HCT116 (cell line): ENCODE measurements around the gene CELF2. TPM values are rescaled to one million over a fixed set of nuclear protein-coding genes. Genes with fewer than 3 reads are reported as not detected.

Experiments used
- ATAC-seq: fragments of 200-7000 bp; cut with Tn5 transposase; 2 replicates; pipeline ENCODE4 v1.9.1; 2020; ENCODE audit warnings: mild to moderate bottlenecking, moderate library complexity
- BruUV-seq: library from RNA; stranded (reverse); fragments of 400-500 nt; replicated peaks from 2 replicates; lab custom pipeline; 2021; lab: Mats Ljungman, UMichigan
- CTCF ChIA-PET: fragments of 300-600 bp; sonication (Branson Sonifier 250); formaldehyde crosslinking; loops from one replicate; lab custom pipeline; 2021; ENCODE audit warnings: antibody characterized with exemption; lab: Charles Lee
- POLR2A ChIA-PET: fragments of 300-600, 350-600 bp; sonication (Branson Sonifier 250); formaldehyde crosslinking; loops from one replicate; lab custom pipeline; 2021; ENCODE audit warnings: antibody characterized with exemption; lab: Charles Lee
- RAD21 ChIA-PET, 2 experiments: fragments of 300-600 bp; sonication (Branson Sonifier 250); formaldehyde crosslinking; loops; one replicate each; lab custom pipeline; 2023; ENCODE audit warnings: low total read pairs in 2 of 2; ENCODE audit not compliant: uncharacterized antibody in 2 of 2, unreplicated experiment in 2 of 2, low non-redundant PET in 1 of 2; lab: Charles Lee
- DNase-seq: peaks from one replicate; pipeline ENCODE4 v3.0.0-alpha.2; 2010; ENCODE audit warnings: low read depth, low spot score
- H2AFZ ChIP-seq: fragments of 200-600 bp; shearing (Covaris generic), sonication (generic); 2 replicates; pipeline ENCODE4 v1.6.1; 2017; ENCODE audit warnings: low read depth, mixed run types, mixed read lengths, antibody characterized with exemption, low read length; ENCODE audit not compliant: poor library complexity, severe bottlenecking
- H3K27ac ChIP-seq: 2 replicates; pipeline ENCODE4 v1.5.1; 2012; ENCODE audit warnings: low read depth, low read length
- H3K27me3 ChIP-seq: fragments of 200-600 bp; sonication (generic); 2 replicates; pipeline ENCODE4 v1.6.1; 2016; ENCODE audit warnings: mixed run types, low read length, mixed read lengths; ENCODE audit not compliant: insufficient read depth
- H3K36me3 ChIP-seq, 2 experiments: fragments of 200-500 bp in 1 of 2; fragments of 200-600 bp in 1 of 2; sonication (Bioruptor generic) in 1 of 2; sonication (generic) in 1 of 2; 2 replicates each; pipeline versions ENCODE4 v1.5.1 to v1.6.1; 2014 to 2016; ENCODE audit warnings: low read length in 2 of 2, inconsistent platforms in 1 of 2, mixed read lengths in 1 of 2, mixed run types in 1 of 2; ENCODE audit not compliant: insufficient read depth in 2 of 2, control insufficient read depth in 1 of 2
- H3K4me1 ChIP-seq, 2 experiments: fragments of 200-600 bp in 1 of 2; sonication (generic) in 1 of 2; 2 replicates each; pipeline versions ENCODE4 v1.5.1 to v1.6.1; 2012 to 2017; ENCODE audit warnings: low read length in 2 of 2, inconsistent platforms in 1 of 2, mild to moderate bottlenecking in 1 of 2, mixed read lengths in 1 of 2, mixed run types in 1 of 2, moderate library complexity in 1 of 2; ENCODE audit not compliant: insufficient read depth in 2 of 2, control insufficient read depth in 1 of 2
- H3K4me2 ChIP-seq: fragments of 200-600 bp; sonication (generic); 2 replicates; pipeline ENCODE4 v1.6.1; 2017; ENCODE audit warnings: mixed run types, low read length, mixed read lengths
- H3K4me3 ChIP-seq, 2 experiments: fragments of 200-600 bp in 1 of 2; sonication (generic) in 1 of 2; replicated peaks in 1 of 2; 2 replicates each; pipeline ENCODE4 v1.5.1; 2011 to 2016; ENCODE audit warnings: low read length in 2 of 2, control low read depth in 1 of 2, low read depth in 1 of 2, mild to moderate bottlenecking in 1 of 2, mixed read lengths in 1 of 2, mixed run types in 1 of 2
- H3K79me2 ChIP-seq: fragments of 200-600 bp; sonication (generic); 2 replicates; pipeline ENCODE4 v1.6.1; 2017; ENCODE audit warnings: mild to moderate bottlenecking, mixed run types, low read length, moderate library complexity, mixed read lengths; ENCODE audit not compliant: insufficient read depth
- H3K9ac ChIP-seq: fragments of 200-600 bp; sonication (generic); 2 replicates; pipeline ENCODE4 v1.6.1; 2016; ENCODE audit warnings: low read length, mixed read lengths
- H3K9me2 ChIP-seq: fragments of 200-600 bp; sonication (generic), shearing (Covaris generic); 2 replicates; pipeline ENCODE4 v1.6.1; 2017; ENCODE audit warnings: mixed run types, mild to moderate bottlenecking, moderate library complexity; ENCODE audit not compliant: insufficient read depth
- H3K9me3 ChIP-seq, 2 experiments: fragments of 200-500 bp in 1 of 2; fragments of 200-600 bp in 1 of 2; sonication (Bioruptor generic) in 1 of 2; sonication (generic) in 1 of 2; 2 replicates each; pipeline ENCODE4 v1.6.1; 2014 to 2017; ENCODE audit warnings: low read length in 2 of 2, mixed read lengths in 2 of 2, inconsistent platforms in 1 of 2, low read depth in 1 of 2, mild to moderate bottlenecking in 1 of 2, mixed run types in 1 of 2, moderate library complexity in 1 of 2; ENCODE audit not compliant: control insufficient read depth in 1 of 2, insufficient read depth in 1 of 2
- H4K20me1 ChIP-seq: fragments of 200-600 bp; sonication (generic), shearing (Covaris generic); 2 replicates; pipeline ENCODE4 v1.6.1; 2017; ENCODE audit warnings: mixed run types, mild to moderate bottlenecking, moderate library complexity; ENCODE audit not compliant: insufficient read depth
- CBX3 ChIP-seq: IDR thresholded peaks from 2 replicates; pipeline ENCODE4 v1.6.1; 2012; ENCODE audit warnings: low read depth
- CTCF ChIP-seq, 3 experiments: fragments of 200-600 bp in 1 of 3; sonication (generic) in 1 of 3; IDR thresholded peaks in 2 of 3; conservative IDR thresholded peaks in 1 of 3; 2 replicates each; pipeline ENCODE4 v1.5.1; 2012 to 2017; ENCODE audit warnings: low read depth in 2 of 3, low read length in 2 of 3, antibody characterized with exemption in 1 of 3, borderline replicate concordance in 1 of 3, control low read depth in 1 of 3, mild to moderate bottlenecking in 1 of 3, mixed read lengths in 1 of 3, mixed run types in 1 of 3, moderate library complexity in 1 of 3; ENCODE audit not compliant: insufficient read depth in 1 of 3
- EGR1 ChIP-seq: IDR thresholded peaks from 2 replicates; pipeline ENCODE4 v1.6.1; 2012; ENCODE audit warnings: low read depth
- ELF1 ChIP-seq: IDR thresholded peaks from 2 replicates; pipeline ENCODE4 v1.6.1; 2012; ENCODE audit warnings: low read depth, borderline replicate concordance
- EZH2phosphoT487 ChIP-seq: fragments of 200-600 bp; IDR thresholded peaks from 2 replicates; pipeline ENCODE4 v1.6.1; 2018; ENCODE audit warnings: antibody characterized with exemption, borderline replicate concordance
- FOSL1 ChIP-seq: IDR thresholded peaks from 2 replicates; pipeline ENCODE4 v1.6.1; 2012; ENCODE audit warnings: low read depth
- JUND ChIP-seq: IDR thresholded peaks from 2 replicates; pipeline ENCODE4 v1.6.1; 2012
- RAD21 ChIP-seq: IDR thresholded peaks from 2 replicates; pipeline ENCODE4 v1.6.1; 2012; ENCODE audit warnings: low read depth, mild to moderate bottlenecking
- SIN3A ChIP-seq: IDR thresholded peaks from 2 replicates; pipeline ENCODE4 v1.6.1; 2012; ENCODE audit warnings: low read depth
- SP1 ChIP-seq: IDR thresholded peaks from 2 replicates; pipeline ENCODE4 v1.6.1; 2012; ENCODE audit warnings: low read depth
- SRF ChIP-seq: IDR thresholded peaks from 2 replicates; pipeline ENCODE4 v1.6.1; 2012; ENCODE audit warnings: low read depth
- TCF7L2 ChIP-seq: IDR thresholded peaks from 2 replicates; pipeline ENCODE4 v1.7.0; 2011; ENCODE audit warnings: borderline replicate concordance, inconsistent platforms; ENCODE audit not compliant: insufficient read depth, insufficient read length; ENCODE audit errors: extremely low read depth
- YY1 ChIP-seq: IDR thresholded peaks from 2 replicates; pipeline ENCODE4 v1.6.1; 2011; ENCODE audit warnings: low read length, low read depth, moderate library complexity, mild to moderate bottlenecking; ENCODE audit not compliant: insufficient replicate concordance; ENCODE audit errors: extremely low read depth
- ZFX ChIP-seq: fragments of 450-650 bp; IDR thresholded peaks from 2 replicates; pipeline ENCODE4 v1.6.1; 2017
- intact Hi-C: fragments of 100-400 bp; cut with micrococcal nuclease; formaldehyde crosslinking; loops from 2 replicates; pipeline ENCODE4 v1.10.0; 2022
- total RNA-seq: library from RNA; stranded (reverse); gene quantifications from one replicate; pipeline ENCODE4 v1.2.1, GENCODE V29; 2021; ENCODE audit not compliant: unreplicated experiment
- TF ChIP-seq, protein P1 (sequence below): IDR thresholded peaks from 2 replicates; pipeline ENCODE4 v1.6.1; 2012; ENCODE audit warnings: low read depth
- TF ChIP-seq, protein P2 (sequence below): IDR thresholded peaks from 2 replicates; pipeline ENCODE4 v1.6.1; 2011; ENCODE audit warnings: mild to moderate bottlenecking, low read length, moderate library complexity; ENCODE audit not compliant: insufficient replicate concordance; ENCODE audit errors: extremely low read depth
- TF ChIP-seq, protein P3 (sequence below): IDR thresholded peaks from 2 replicates; pipeline ENCODE4 v1.6.1; 2012
- TF ChIP-seq, protein P4 (sequence below): IDR thresholded peaks from 2 replicates; pipeline ENCODE4 v1.6.1; 2012

The CELF2 gene
- total RNA-seq, 1 experiment from 2014 or later = 0.66 TPM

DNA sequence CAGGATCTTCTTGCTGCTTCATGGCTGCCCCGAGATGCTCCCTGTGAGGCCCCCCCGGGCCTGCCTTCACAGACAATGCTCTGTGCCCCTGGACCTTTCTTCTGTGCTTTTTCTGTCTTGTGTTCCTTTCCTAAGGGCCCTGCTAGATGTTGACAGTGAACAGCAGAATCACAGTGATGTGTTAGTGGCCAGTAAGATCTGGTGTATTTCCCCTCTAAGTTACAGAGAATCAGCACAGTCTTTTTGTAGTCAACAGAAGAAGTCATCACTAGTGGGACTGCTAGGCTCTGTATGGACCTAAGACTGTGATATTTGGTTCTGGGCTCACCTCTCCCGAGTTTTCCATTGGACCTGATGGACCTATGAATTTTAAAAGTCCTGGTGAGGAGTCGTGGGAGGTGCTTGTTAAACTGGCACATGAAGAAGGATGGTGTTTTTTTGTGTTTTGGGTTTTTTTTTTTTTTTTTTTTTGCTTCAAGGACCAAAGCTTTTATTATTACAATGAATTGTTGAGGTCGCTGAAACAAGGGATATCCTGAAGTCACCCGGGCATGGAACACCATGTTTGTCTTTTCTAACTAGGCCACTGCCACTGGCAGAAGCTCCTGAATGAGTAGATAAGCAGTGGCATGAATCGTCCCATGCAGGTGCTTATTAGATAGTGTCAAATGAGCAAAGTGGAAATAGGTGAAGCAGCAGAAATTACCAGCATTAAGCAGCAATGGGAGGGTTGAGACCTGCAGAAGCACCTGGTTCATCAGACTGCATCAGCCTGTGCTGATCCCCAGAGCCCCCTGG, 194.8 kb downstream of the CELF2 start:
- CTCF ChIA-PET = no interaction called here
- H3K9ac ChIP-seq = no peak overlapping the region
- no peak overlapping the region for H3K4me3 ChIP-seq
- no peak for TF ChIP-seq CTCF (IDR thresholded peaks at IDR 0.05 in 2 of 3, conservative IDR thresholded peaks at IDR 0.05 in 1 of 3; ENCODE audit: borderline replicate concordance in 1 of 3, insufficient read depth in 1 of 3, low read depth in 2 of 3, low read length in 2 of 3)
- no peak for TF ChIP-seq YY1
- no peak for TF ChIP-seq EZH2phosphoT487
- no peak for TF ChIP-seq CBX3
- no peak for TF ChIP-seq SRF
- TF ChIP-seq SP1 = no peak
- TF ChIP-seq SIN3A = no peak
- TF ChIP-seq FOSL1 = no peak
- TF ChIP-seq, protein P1, sequence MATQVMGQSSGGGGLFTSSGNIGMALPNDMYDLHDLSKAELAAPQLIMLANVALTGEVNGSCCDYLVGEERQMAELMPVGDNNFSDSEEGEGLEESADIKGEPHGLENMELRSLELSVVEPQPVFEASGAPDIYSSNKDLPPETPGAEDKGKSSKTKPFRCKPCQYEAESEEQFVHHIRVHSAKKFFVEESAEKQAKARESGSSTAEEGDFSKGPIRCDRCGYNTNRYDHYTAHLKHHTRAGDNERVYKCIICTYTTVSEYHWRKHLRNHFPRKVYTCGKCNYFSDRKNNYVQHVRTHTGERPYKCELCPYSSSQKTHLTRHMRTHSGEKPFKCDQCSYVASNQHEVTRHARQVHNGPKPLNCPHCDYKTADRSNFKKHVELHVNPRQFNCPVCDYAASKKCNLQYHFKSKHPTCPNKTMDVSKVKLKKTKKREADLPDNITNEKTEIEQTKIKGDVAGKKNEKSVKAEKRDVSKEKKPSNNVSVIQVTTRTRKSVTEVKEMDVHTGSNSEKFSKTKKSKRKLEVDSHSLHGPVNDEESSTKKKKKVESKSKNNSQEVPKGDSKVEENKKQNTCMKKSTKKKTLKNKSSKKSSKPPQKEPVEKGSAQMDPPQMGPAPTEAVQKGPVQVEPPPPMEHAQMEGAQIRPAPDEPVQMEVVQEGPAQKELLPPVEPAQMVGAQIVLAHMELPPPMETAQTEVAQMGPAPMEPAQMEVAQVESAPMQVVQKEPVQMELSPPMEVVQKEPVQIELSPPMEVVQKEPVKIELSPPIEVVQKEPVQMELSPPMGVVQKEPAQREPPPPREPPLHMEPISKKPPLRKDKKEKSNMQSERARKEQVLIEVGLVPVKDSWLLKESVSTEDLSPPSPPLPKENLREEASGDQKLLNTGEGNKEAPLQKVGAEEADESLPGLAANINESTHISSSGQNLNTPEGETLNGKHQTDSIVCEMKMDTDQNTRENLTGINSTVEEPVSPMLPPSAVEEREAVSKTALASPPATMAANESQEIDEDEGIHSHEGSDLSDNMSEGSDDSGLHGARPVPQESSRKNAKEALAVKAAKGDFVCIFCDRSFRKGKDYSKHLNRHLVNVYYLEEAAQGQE = no peak
- no peak for TF ChIP-seq ZFX
- TF ChIP-seq, protein P2, sequence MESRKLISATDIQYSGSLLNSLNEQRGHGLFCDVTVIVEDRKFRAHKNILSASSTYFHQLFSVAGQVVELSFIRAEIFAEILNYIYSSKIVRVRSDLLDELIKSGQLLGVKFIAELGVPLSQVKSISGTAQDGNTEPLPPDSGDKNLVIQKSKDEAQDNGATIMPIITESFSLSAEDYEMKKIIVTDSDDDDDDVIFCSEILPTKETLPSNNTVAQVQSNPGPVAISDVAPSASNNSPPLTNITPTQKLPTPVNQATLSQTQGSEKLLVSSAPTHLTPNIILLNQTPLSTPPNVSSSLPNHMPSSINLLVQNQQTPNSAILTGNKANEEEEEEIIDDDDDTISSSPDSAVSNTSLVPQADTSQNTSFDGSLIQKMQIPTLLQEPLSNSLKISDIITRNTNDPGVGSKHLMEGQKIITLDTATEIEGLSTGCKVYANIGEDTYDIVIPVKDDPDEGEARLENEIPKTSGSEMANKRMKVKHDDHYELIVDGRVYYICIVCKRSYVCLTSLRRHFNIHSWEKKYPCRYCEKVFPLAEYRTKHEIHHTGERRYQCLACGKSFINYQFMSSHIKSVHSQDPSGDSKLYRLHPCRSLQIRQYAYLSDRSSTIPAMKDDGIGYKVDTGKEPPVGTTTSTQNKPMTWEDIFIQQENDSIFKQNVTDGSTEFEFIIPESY = no peak
- no peak for TF ChIP-seq ELF1
- no peak for TF ChIP-seq RAD21
- TF ChIP-seq, protein P3, sequence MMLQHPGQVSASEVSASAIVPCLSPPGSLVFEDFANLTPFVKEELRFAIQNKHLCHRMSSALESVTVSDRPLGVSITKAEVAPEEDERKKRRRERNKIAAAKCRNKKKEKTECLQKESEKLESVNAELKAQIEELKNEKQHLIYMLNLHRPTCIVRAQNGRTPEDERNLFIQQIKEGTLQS = no peak
- TF ChIP-seq, protein P4, sequence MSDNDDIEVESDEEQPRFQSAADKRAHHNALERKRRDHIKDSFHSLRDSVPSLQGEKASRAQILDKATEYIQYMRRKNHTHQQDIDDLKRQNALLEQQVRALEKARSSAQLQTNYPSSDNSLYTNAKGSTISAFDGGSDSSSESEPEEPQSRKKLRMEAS = no peak
- TF ChIP-seq JUND = no peak
- TF ChIP-seq TCF7L2 = no peak
- TF ChIP-seq EGR1 = no peak
- TF ChIP-seq, all 23 proteins: peak for 0
- POLR2A ChIA-PET = no interaction called here
- intact Hi-C loops = no loop called here
- no peak for DNase-seq
- Histone ChIP-seq H3K36me3 (no peaks in the 10 kb centered on the region), H2AFZ (no peak overlapping the region), H3K79me2 (no peaks in the 10 kb centered on the region), H4K20me1 (no peaks in the 10 kb centered on the region), H3K9me2 (no peaks in the 10 kb centered on the region), H3K9me3 (no peaks in the 10 kb centered on the region), H3K27ac (no peak overlapping the region), H3K27me3 (no peaks in the 10 kb centered on the region), H3K4me1 (no peaks in the 10 kb centered on the region), H3K4me2 (no peak overlapping the region)
- RAD21 ChIA-PET = no interaction called here
- ATAC-seq = no peak
- no TSS peak for BruUV-seq
